OCI-LY1 (cell line): ENCODE results near the gene RABL6.

Source experiments
- H2AFZ ChIP-seq: fragments of 200-600 bp; sonication (generic), shearing (Covaris generic); 2 replicates; pipeline ENCODE4 v1.6.0; 2014; ENCODE audit warnings: antibody characterized with exemption, mild to moderate bottlenecking, low read length
- H3F3A ChIP-seq: fragments of 200-600 bp; sonication (generic), shearing (Covaris generic); 2 replicates; pipeline ENCODE4 v1.6.0; 2014; ENCODE audit warnings: mild to moderate bottlenecking, antibody characterized with exemption, low read length, moderate library complexity; ENCODE audit not compliant: insufficient read depth
- H3K27ac ChIP-seq: fragments of 200-600 bp; sonication (generic); 2 replicates; pipeline ENCODE4 v1.5.1; 2014; ENCODE audit warnings: low read length, mixed run types, mild to moderate bottlenecking, low read depth; ENCODE audit not compliant: poor library complexity, severe bottlenecking
- H3K27me3 ChIP-seq: fragments of 200-600 bp; sonication (generic); 2 replicates; pipeline ENCODE4 v1.6.0; 2014; ENCODE audit warnings: antibody characterized with exemption, mild to moderate bottlenecking, low read length, moderate library complexity; ENCODE audit not compliant: insufficient read depth
- H3K36me3 ChIP-seq: fragments of 200-600 bp; sonication (generic); 2 replicates; pipeline ENCODE4 v1.6.1; 2014; ENCODE audit warnings: mild to moderate bottlenecking, antibody characterized with exemption, low read length, moderate library complexity, mixed read lengths; ENCODE audit not compliant: insufficient read depth
- H3K4me1 ChIP-seq: fragments of 200-600 bp; sonication (generic); 2 replicates; pipeline ENCODE4 v1.5.1; 2014; ENCODE audit warnings: mild to moderate bottlenecking, low read length, moderate library complexity; ENCODE audit not compliant: insufficient read depth, severe bottlenecking
- H3K4me2 ChIP-seq: fragments of 200-600 bp; sonication (generic), shearing (Covaris generic); 2 replicates; pipeline ENCODE4 v1.6.1; 2014; ENCODE audit warnings: low read length
- H3K4me3 ChIP-seq: fragments of 200-600 bp; sonication (generic); 2 replicates; pipeline ENCODE4 v1.5.1; 2014; ENCODE audit warnings: low read length, low read depth, mild to moderate bottlenecking, mixed read lengths; ENCODE audit not compliant: poor library complexity, severe bottlenecking
- H3K79me2 ChIP-seq: fragments of 200-600 bp; shearing (Covaris generic); 2 replicates; pipeline ENCODE4 v1.6.1; 2016; ENCODE audit warnings: mixed run types, low read length, mixed read lengths; ENCODE audit not compliant: insufficient read depth
- H3K9ac ChIP-seq: fragments of 200-600 bp; sonication (generic), shearing (Covaris generic); 2 replicates; pipeline ENCODE4 v1.6.1; 2014; ENCODE audit warnings: mild to moderate bottlenecking, low read length, mixed read lengths
- H3K9me2 ChIP-seq: fragments of 200-600 bp; sonication (generic), shearing (Covaris generic); 2 replicates; pipeline ENCODE4 v1.6.1; 2014; ENCODE audit warnings: low read depth, mild to moderate bottlenecking, low read length, mixed read lengths
- H3K9me3 ChIP-seq: fragments of 200-600 bp; shearing (Covaris generic); 2 replicates; pipeline ENCODE4 v1.6.1; 2014; ENCODE audit warnings: low read length, mixed read lengths
- H4K20me1 ChIP-seq: fragments of 200-600 bp; sonication (generic), shearing (Covaris generic); 2 replicates; pipeline ENCODE4 v1.6.0; 2016; ENCODE audit warnings: mild to moderate bottlenecking, low read length; ENCODE audit not compliant: insufficient read depth
- CTCF ChIP-seq: fragments of 200-600 bp; sonication (generic), shearing (Covaris generic); IDR thresholded peaks from 2 replicates; pipeline ENCODE4 v1.5.1; 2017; ENCODE audit warnings: mild to moderate bottlenecking, antibody characterized with exemption, low read length, moderate library complexity, mixed read lengths
- EZH2 ChIP-seq: fragments of 200-600 bp; sonication (generic), shearing (Covaris generic); IDR thresholded peaks from 2 replicates; pipeline ENCODE4 v1.8.0; 2017; ENCODE audit warnings: borderline replicate concordance, mixed run types, mild to moderate bottlenecking, antibody characterized with exemption, low read length, moderate library complexity, mixed read lengths

The RABL6 gene

GRCh38 chr9:136850866-136851775 is 43.4 kb downstream of the RABL6 start:
- no peaks in the 10 kb centered on the region for H3K9me3 ChIP-seq
- peaks cover 9% of the 10 kb centered on the region; the same call in 1 of the 2 replicates for H3K36me3 ChIP-seq
- TF ChIP-seq EZH2 (no peak), CTCF (no peak)
- no peak overlapping the region for H3K27ac ChIP-seq
- no peaks in the 10 kb centered on the region for H3K27me3 ChIP-seq
- no peaks in the 10 kb centered on the region for H3K9me2 ChIP-seq
- H3K4me3 ChIP-seq, result no peak overlapping the region
- no peaks in the 10 kb centered on the region for H3F3A ChIP-seq
- H4K20me1 ChIP-seq, result no peaks in the 10 kb centered on the region
- H3K9ac ChIP-seq, result no peak overlapping the region
- no peak overlapping the region for H2AFZ ChIP-seq
- peaks cover 7% of the 10 kb centered on the region for H3K4me1 ChIP-seq
- H3K79me2 ChIP-seq, result no peaks in the 10 kb centered on the region
- no peak overlapping the region for H3K4me2 ChIP-seq

GRCh38 chr9:136851941-136852663 is 44.4 kb downstream of the RABL6 start, which contains the start of gene MAMDC4:
MAMDC4 (plus strand) TSS chr9:136852346; CDS start chr9:136852417, 71 bp downstream.
- H3K9ac ChIP-seq, result no peak within 1 kb of the TSS
- no peaks in the 10 kb centered on the region for H3K9me2 ChIP-seq
- no peak within 1 kb of the TSS for H3K4me3 ChIP-seq
- H4K20me1 ChIP-seq, result no peaks in the 10 kb centered on the region
- H3F3A ChIP-seq, result no peaks in the 10 kb centered on the region
- no peaks in the 10 kb centered on the region for H3K9me3 ChIP-seq
- H2AFZ ChIP-seq, result no peak within 1 kb of the TSS
- no peaks in the 10 kb centered on the region for H3K79me2 ChIP-seq
- peaks cover 9% of the 10 kb centered on the region; the same call in 1 of the 2 replicates for H3K36me3 ChIP-seq
- no peak within 1 kb of the TSS for H3K27ac ChIP-seq
- H3K4me1 ChIP-seq, result peaks cover 7% of the 10 kb centered on the region
- no peak within 1 kb of the TSS for H3K4me2 ChIP-seq
- no peak for TF ChIP-seq EZH2
- TF ChIP-seq CTCF, result no peak
- H3K27me3 ChIP-seq, result no peaks in the 10 kb centered on the region

GRCh38 chr9:136852664-136853595 is 45.2 kb downstream of the RABL6 start:
- Histone ChIP-seq H3K9me3 (no peaks in the 10 kb centered on the region), H3K9me2 (no peaks in the 10 kb centered on the region), H2AFZ (no peak overlapping the region), H3K36me3 (peaks cover 9% of the 10 kb centered on the region; the same call in 1 of the 2 replicates), H3K4me2 (no peak overlapping the region), H3K4me1 (peaks cover 7% of the 10 kb centered on the region), H3F3A (no peaks in the 10 kb centered on the region), H3K79me2 (no peaks in the 10 kb centered on the region), H3K9ac (no peak overlapping the region), H4K20me1 (no peaks in the 10 kb centered on the region), H3K27me3 (no peaks in the 10 kb centered on the region), H3K4me3 (no peak overlapping the region), H3K27ac (no peak overlapping the region)
- no peak for TF ChIP-seq CTCF
- no peak for TF ChIP-seq EZH2
